Lower lobe of right lung (tissue), 2 donors: ENCODE results near the gene CLPSL1. TPM values are rescaled to one million over a fixed set of nuclear protein-coding genes. Genes with fewer than 3 reads are reported as not detected.
A peak's percentile ranks its signal among the peaks of the same experiment; 100 is the strongest.

Source experiments
- ATAC-seq, 2 donors: fragments of 200-7000 bp; cut with Tn5 transposase; one replicate each; pipeline ENCODE4 v1.9.1; 2020 to 2022; ENCODE audit warnings: mild to moderate bottlenecking in 2 of 2, moderate library complexity in 2 of 2
- DNase-seq: peaks from one replicate; pipeline ENCODE4 v3.0.0-alpha.2; 2020
- H3K27ac ChIP-seq: fragments of 200-600 bp; one replicate; pipeline ENCODE4 v1.8.0; 2022
- H3K27me3 ChIP-seq: fragments of 200-600 bp; one replicate; pipeline ENCODE4 v1.8.0; 2022; ENCODE audit warnings: low read depth
- H3K36me3 ChIP-seq: fragments of 200-600 bp; one replicate; pipeline ENCODE4 v1.8.0; 2022; ENCODE audit warnings: mild to moderate bottlenecking
- H3K4me1 ChIP-seq: fragments of 200-600 bp; one replicate; pipeline ENCODE4 v1.8.0; 2022
- H3K4me3 ChIP-seq: fragments of 200-600 bp; one replicate; pipeline ENCODE4 v1.8.0; 2022; ENCODE audit warnings: mild to moderate bottlenecking
- H3K9me3 ChIP-seq: fragments of 200-600 bp; one replicate; pipeline ENCODE4 v1.8.0; 2022
- CTCF ChIP-seq: fragments of 200-600 bp; IDR thresholded peaks from one replicate; pipeline ENCODE4 v1.8.0; 2022; ENCODE audit warnings: antibody characterized with exemption, mild to moderate bottlenecking
- intact Hi-C: fragments of 100-400 bp; cut with DNase I; formaldehyde crosslinking; loops from one replicate; pipeline ENCODE4 v1.11.0; 2022
- total RNA-seq: library from RNA; stranded (reverse); fragmentation: NEBNext Ultra II Directional; extraction: Animal tissue kit (Norgen Biotek cat#: 25700); gene quantifications from one replicate; pipeline ENCODE4 v1.2.1, GENCODE V29; 2021
- donor health status: DM: no; HTN: yes; CAD: no; lungs with severe emphysema.

CLPSL1 gene
- total RNA-seq, 1 donor from 2014 or later = not detected

GRCh38 chr6:35831257-35832007 is 50.6 kb downstream of the CLPSL1 start:
- Histone ChIP-seq H3K36me3 (peaks cover 32% of the 10 kb centered on the region), H3K4me3 (no peak overlapping the region), H3K27me3 (no peaks in the 10 kb centered on the region), H3K9me3 (no peaks in the 10 kb centered on the region), H3K27ac (no peak overlapping the region), H3K4me1 (no peaks in the 10 kb centered on the region)
- intact Hi-C loops = no loop called here
- peak in 1 of 2 donors; percentile 59 for ATAC-seq
- TF ChIP-seq CTCF = no peak
- no peak for DNase-seq

GRCh38 chr6:35833536-35833935 is 52.7 kb downstream of the CLPSL1 start:
- Histone ChIP-seq H3K4me1 (no peaks in the 10 kb centered on the region), H3K9me3 (no peaks in the 10 kb centered on the region), H3K27me3 (no peaks in the 10 kb centered on the region), H3K4me3 (no peak overlapping the region), H3K36me3 (peaks cover 53% of the 10 kb centered on the region), H3K27ac (no peak overlapping the region)
- DNase-seq (no peak), ATAC-seq (no peak)
- intact Hi-C loops = no loop called here
- TF ChIP-seq CTCF = no peak

Other genes with a start within 250 kb of the CLPSL1 start
- 128 TPM for gene FKBP5, start 92.1 kb upstream of the CLPSL1 start, total RNA-seq
- gene ARMC12, start 44.0 kb upstream of the CLPSL1 start, total RNA-seq = not detected
- gene CLPSL2, start 4.4 kb upstream of the CLPSL1 start, total RNA-seq = not detected
- not detected for gene CLPS, start 16.3 kb downstream of the CLPSL1 start, total RNA-seq
- not detected for gene LHFPL5, start 24.3 kb downstream of the CLPSL1 start, total RNA-seq
- gene SRPK1, start 140.1 kb downstream of the CLPSL1 start, total RNA-seq = 30.9 TPM
- 1.2 TPM for gene SLC26A8, start 243.6 kb downstream of the CLPSL1 start, total RNA-seq
- 67.9 TPM for gene MAPK14, start 246.8 kb downstream of the CLPSL1 start, total RNA-seq